K562 (cell line): ENCODE data around the gene KNTC1. TPM values are rescaled to one million over a fixed set of nuclear protein-coding genes. Genes with fewer than 3 reads are reported as not detected.

Experiments used
- ATAC-seq: fragments of 200-7000 bp; cut with Tn5 transposase; 3 replicates; pipeline ENCODE4 v1.9.1; 2020; ENCODE audit warnings: moderate library complexity
- BruUV-seq: library from RNA; stranded (reverse); fragments of 400-500 nt; replicated peaks from 2 replicates; lab custom pipeline; 2021; lab: Mats Ljungman, UMichigan
- CTCF ChIA-PET: fragments of 300-600 bp; formaldehyde crosslinking; extraction: SDS; loops from one replicate; lab custom pipeline; 2021; ENCODE audit warnings: low intra/inter-chr PET ratio; lab: Yijun Ruan, JAX
- POLR2A ChIA-PET: fragments of 300-600, 350-650 bp; sonication (Branson Sonifier 250); formaldehyde crosslinking; extraction: SDS; loops from one replicate; lab custom pipeline; 2021; ENCODE audit warnings: antibody characterized with exemption, inconsistent platforms; lab: Yijun Ruan, JAX
- DNase-seq, 4 experiments: peaks; one replicate each; pipeline versions ENCODE4 v3.0.0 to v3.0.0-alpha.2; 2011 to 2018; ENCODE audit warnings: low spot score in 3 of 4, mixed read lengths in 3 of 4; ENCODE audit errors: extremely low read depth in 1 of 4
- FAIRE-seq: peaks from 2 replicates; lab custom pipeline; 2011; peaks lifted over from hg19 to GRCh38; lab: Jason Lieb, UNC
- H2AFZ ChIP-seq: 2 replicates; pipeline ENCODE4 v1.6.0; 2011; ENCODE audit warnings: low read depth, low read length, control low read depth, inconsistent platforms
- H3K27ac ChIP-seq: fragments of 200-600 bp; 3 replicates; pipeline ENCODE4 v1.8.0; 2011; ENCODE audit warnings: low read depth, mild to moderate bottlenecking, control low read depth, inconsistent platforms, low read length, moderate library complexity, mixed read lengths; ENCODE audit errors: extremely low read depth
- H3K27me3 ChIP-seq, 2 experiments: fragments of 300-600 bp in 1 of 2; 2 replicates in 1 of 2; 3 replicates in 1 of 2; pipeline versions ENCODE4 v1.6.0 to v1.8.0; 2011; ENCODE audit warnings: inconsistent platforms in 2 of 2, low read length in 2 of 2, mild to moderate bottlenecking in 1 of 2, mixed read lengths in 1 of 2, moderate library complexity in 1 of 2; ENCODE audit not compliant: control insufficient read depth in 2 of 2, insufficient read depth in 2 of 2
- H3K36me3 ChIP-seq: fragments of 300-600 bp; 3 replicates; pipeline ENCODE4 v1.8.0; 2011; ENCODE audit warnings: mild to moderate bottlenecking, low read length, inconsistent platforms; ENCODE audit not compliant: control insufficient read depth, insufficient read depth
- H3K4me1 ChIP-seq, 2 experiments: fragments of 200-600 bp in 1 of 2; replicated peaks in 1 of 2; 2 replicates in 1 of 2; 3 replicates in 1 of 2; pipeline versions ENCODE4 v1.5.1 to v1.8.0; 2011; ENCODE audit warnings: inconsistent platforms in 2 of 2, low read length in 2 of 2, mild to moderate bottlenecking in 1 of 2, mixed read lengths in 1 of 2, moderate library complexity in 1 of 2; ENCODE audit not compliant: control insufficient read depth in 2 of 2, insufficient read depth in 2 of 2
- H3K4me2 ChIP-seq: 2 replicates; pipeline ENCODE4 v1.6.1; 2011; ENCODE audit warnings: low read length, control low read depth, inconsistent platforms, mixed read lengths; ENCODE audit not compliant: insufficient read depth
- H3K4me3 ChIP-seq: fragments of 200-600 bp; sonication (generic), shearing (Covaris generic); 2 replicates; pipeline ENCODE4 v1.5.1; 2016; ENCODE audit warnings: control low read depth, inconsistent platforms
- H3K79me2 ChIP-seq: fragments of 200-600 bp; 3 replicates; pipeline ENCODE4 v1.8.0; 2011; ENCODE audit warnings: low read length, inconsistent platforms; ENCODE audit not compliant: control insufficient read depth, insufficient read depth
- H3K9ac ChIP-seq, 2 experiments: 2 replicates each; pipeline versions ENCODE4 v1.6.0 to v1.6.1; 2011; ENCODE audit warnings: low read depth in 2 of 2, low read length in 2 of 2, control low read depth in 1 of 2, inconsistent platforms in 1 of 2, mild to moderate bottlenecking in 1 of 2, mixed read lengths in 1 of 2; ENCODE audit not compliant: insufficient read depth in 1 of 2
- H3K9me1 ChIP-seq: one replicate; pipeline ENCODE4 v1.6.0; 2011; ENCODE audit warnings: inconsistent platforms, mild to moderate bottlenecking, low read length, moderate library complexity; ENCODE audit not compliant: control insufficient read depth, insufficient read depth
- H3K9me3 ChIP-seq: replicated peaks from 2 replicates; pipeline ENCODE4 v1.5.1; 2011; ENCODE audit warnings: low read depth, low read length, inconsistent platforms; ENCODE audit not compliant: control insufficient read depth, insufficient read depth
- H4K20me1 ChIP-seq: replicated peaks from 2 replicates; pipeline ENCODE4 v1.6.1; 2011; ENCODE audit warnings: low read length, inconsistent platforms, mixed read lengths; ENCODE audit not compliant: control insufficient read depth, insufficient read depth
- BCL6 ChIP-seq: fragments of 250-450 bp; sonication (Bioruptor Pico); IDR thresholded peaks from 2 replicates; pipeline ENCODE4 v1.4.0; 2020
- FOXO4 ChIP-seq: fragments of 450-650 bp; formaldehyde crosslinking; IDR thresholded peaks from 2 replicates; pipeline ENCODE4 v1.4.0; 2020; ENCODE audit warnings: mild to moderate bottlenecking, moderate library complexity
- HLTF ChIP-seq: fragments of 450-650 bp; IDR thresholded peaks from 2 replicates; pipeline ENCODE4 v1.6.1; 2016
- MAFF ChIP-seq: IDR thresholded peaks from 2 replicates; pipeline ENCODE4 v1.6.1; 2012; ENCODE audit warnings: low read length, improper control_type of control experiment
- MAFG ChIP-seq: fragments of 450-650 bp; conservative IDR thresholded peaks from 2 replicates; pipeline ENCODE4 v1.6.1; 2016; ENCODE audit warnings: missing genetic modification characterization, missing compliant biosample characterization
- XRCC4 ChIP-seq: IDR thresholded peaks from one replicate; pipeline ENCODE4 v1.6.1; 2011; ENCODE audit not compliant: insufficient read depth, insufficient read length; ENCODE audit errors: extremely low read depth
- ZNF316 ChIP-seq: fragments of 450-650 bp; IDR thresholded peaks from 2 replicates; pipeline ENCODE4 v1.6.1; 2016
- WGBS: fragments of 100-300 bp; shearing (Covaris generic); methylation state at CpG from one replicate; pipeline ENCODE4 v1.1.6; 2016; ENCODE audit warnings: low coverage, mixed read lengths; ENCODE audit not compliant: insufficient coverage; ENCODE audit errors: missing lambda C conversion rate; 5-methylcytosine and 5-hydroxymethylcytosine counted together
- in situ Hi-C: fragments of 300-500 bp; cut with MboI; formaldehyde crosslinking; loops from 4 replicates; pipeline ENCODE4 v1.15.0; 2018; ENCODE audit warnings: inconsistent platforms, mixed read lengths
- intact Hi-C: fragments of 100-400 bp; cut with micrococcal nuclease; formaldehyde crosslinking; loops from 2 replicates; pipeline ENCODE4 v1.14.2; 2022
- polyA plus RNA-seq, 8 experiments: library from polyadenylated mRNA; depleted of rRNA in 4 of 8; stranded (reverse) in 5 of 8; unstranded in 3 of 8; fragments of >200 nt; fragmentation: Nextera tagmentation in 2 of 8; fragmentation: Illumina TruSeq in 1 of 8; extraction: Ambion mirVana in 2 of 8; extraction: Trizol in 1 of 8; gene quantifications; 2 replicates each; pipeline versions ENCODE4 v1.2.1 to v1.2.3, GENCODE V29; 2011 to 2014; ENCODE audit warnings: inconsistent platforms in 1 of 8, missing spikeins in 1 of 8
- total RNA-seq, 7 experiments: library from RNA; depleted of rRNA in 6 of 7; stranded (reverse); fragments of >200 nt in 6 of 7; fragmentation: Illumina TruSeq in 2 of 7; extraction: Trizol in 2 of 7; gene quantifications; 2 replicates each; pipeline versions ENCODE4 v1.2.1 to v1.2.3, GENCODE V29; 2011 to 2021; ENCODE audit warnings: low replicate concordance in 1 of 7

The KNTC1 gene
- total and polyA plus RNA-seq, 9 of the 15 experiments (the other 6 are each of a cell fraction or from before 2014, with no cell fraction given), result 38.9 to 135 (median 99.6) TPM

- intact Hi-C loops (no loop called here), in situ Hi-C loops (no loop called here)
- FAIRE-seq (no peak), DNase-seq (no peak), ATAC-seq (no peak)
- H3K36me3 ChIP-seq, result peaks cover 88% of the 10 kb centered on the region
- no peaks in the 10 kb centered on the region for H3K9me3 ChIP-seq
- 0 out of 4 replicates have a peak overlapping the region, but pooled peaks of 1 of the 2 experiments have one; percentile 38 for H3K9ac ChIP-seq
- H3K9me1 ChIP-seq, result no peaks in the 10 kb centered on the region
- TF ChIP-seq XRCC4, result no peak
- TF ChIP-seq MAFF, result peak; percentile 13; the same call in 1 of the 2 replicates
- no peak for TF ChIP-seq BCL6 (CRISPR knock-in tag)
- TF ChIP-seq MAFG, result peak; percentile 37; the same call in 1 of the 2 replicates
- peak; percentile 64 for TF ChIP-seq ZNF316
- no peak for TF ChIP-seq HLTF
- no peak for TF ChIP-seq FOXO4 (CRISPR knock-in tag)
- ChIA-PET CTCF (no interaction called here), POLR2A (interaction anchor here (0.6 to 7.3 kb wide), 5 partner anchors 8 to 134 kb away, joined by 3 to 125 read pairs (median 4); partner anchors contain the start of genes RSRC2 and ZCCHC8)
- peaks cover 3% of the 10 kb centered on the region; the same call in 1 of the 3 replicates for H3K79me2 ChIP-seq
- BruUV-seq, result no TSS peak
- no peak overlapping the region for H3K4me3 ChIP-seq
- H3K27ac ChIP-seq, result no peak overlapping the region
- H4K20me1 ChIP-seq, result no peaks in the 10 kb centered on the region
- no peak overlapping the region for H2AFZ ChIP-seq
- no peak overlapping the region for H3K4me2 ChIP-seq
- H3K27me3 ChIP-seq, result no peaks in the 10 kb centered on the region
- no peaks in the 10 kb centered on the region for H3K4me1 ChIP-seq
- WGBS, result 98% methylated on average over 8 of the region's 8 CpGs
These were observed 46.3 kb upstream of the KNTC1 start for GRCh38 chr12:122480753-122481152.
